ENCODE data around the gene ARMC2.
"Not testable (repeated sequence)": the region's sequence is repeated elsewhere in the genome, so short reads cannot be mapped to it uniquely, and the experiment has no call there.

The ARMC2 gene

DNA sequence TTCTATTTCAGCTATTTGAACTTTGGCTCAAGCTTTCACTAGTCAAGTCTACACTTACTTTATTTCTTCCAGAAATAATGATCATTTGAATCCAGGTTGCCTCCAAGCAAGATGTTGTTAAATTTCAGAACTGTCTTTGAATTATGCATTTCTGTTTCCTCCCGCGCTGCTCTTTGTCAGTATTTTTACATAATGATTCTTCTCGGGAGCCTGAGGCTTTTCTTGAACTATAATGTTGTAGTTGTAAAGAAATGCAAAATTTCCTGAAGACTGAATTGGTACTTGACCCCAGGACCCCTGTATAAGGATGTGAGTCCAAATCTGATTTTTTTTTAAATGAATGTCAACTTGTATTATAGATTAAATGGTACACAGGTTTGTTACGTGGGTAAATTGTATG is 80.4 kb downstream of the ARMC2 start:
- Histone ChIP-seq H3K9me2 (replicated peaks; ENCODE audit: control insufficient read depth, low read length) (no peaks in the 10 kb centered on the region), H3K36me3 (ENCODE audit: control insufficient read depth, low read length) (no peaks in the 10 kb centered on the region), H3K79me2 (ENCODE audit: control insufficient read depth, low read length) (no peaks in the 10 kb centered on the region), H4K20me1 (ENCODE audit: control insufficient read depth, insufficient read depth, low read depth, low read length) (no peaks in the 10 kb centered on the region), H3K9me3 (ENCODE audit: control insufficient read depth, insufficient read depth, low read length) (no peaks in the 10 kb centered on the region), H3K4me2 (ENCODE audit: low read length) (no peak overlapping the region), H3F3A (ENCODE audit: control insufficient read depth, insufficient read depth) (no peaks in the 10 kb centered on the region), H3K27me3 (ENCODE audit: control insufficient read depth, low read length) (peaks cover 4% of the 10 kb centered on the region; the same call in 1 of the 2 replicates), H3K27ac (ENCODE audit: low read depth, low read length) (no peak overlapping the region), H3K4me1 (ENCODE audit: control insufficient read depth, low read length) (no peaks in the 10 kb centered on the region), H3K4me3 (ENCODE audit: low read length) (no peak overlapping the region)
- TF ChIP-seq, protein P1, sequence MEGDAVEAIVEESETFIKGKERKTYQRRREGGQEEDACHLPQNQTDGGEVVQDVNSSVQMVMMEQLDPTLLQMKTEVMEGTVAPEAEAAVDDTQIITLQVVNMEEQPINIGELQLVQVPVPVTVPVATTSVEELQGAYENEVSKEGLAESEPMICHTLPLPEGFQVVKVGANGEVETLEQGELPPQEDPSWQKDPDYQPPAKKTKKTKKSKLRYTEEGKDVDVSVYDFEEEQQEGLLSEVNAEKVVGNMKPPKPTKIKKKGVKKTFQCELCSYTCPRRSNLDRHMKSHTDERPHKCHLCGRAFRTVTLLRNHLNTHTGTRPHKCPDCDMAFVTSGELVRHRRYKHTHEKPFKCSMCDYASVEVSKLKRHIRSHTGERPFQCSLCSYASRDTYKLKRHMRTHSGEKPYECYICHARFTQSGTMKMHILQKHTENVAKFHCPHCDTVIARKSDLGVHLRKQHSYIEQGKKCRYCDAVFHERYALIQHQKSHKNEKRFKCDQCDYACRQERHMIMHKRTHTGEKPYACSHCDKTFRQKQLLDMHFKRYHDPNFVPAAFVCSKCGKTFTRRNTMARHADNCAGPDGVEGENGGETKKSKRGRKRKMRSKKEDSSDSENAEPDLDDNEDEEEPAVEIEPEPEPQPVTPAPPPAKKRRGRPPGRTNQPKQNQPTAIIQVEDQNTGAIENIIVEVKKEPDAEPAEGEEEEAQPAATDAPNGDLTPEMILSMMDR (IDR thresholded peaks at IDR 0.05; ENCODE audit: low read depth, low read length, poor library complexity, severe bottlenecking): no peak
- TF ChIP-seq EZH2phosphoT487 (IDR thresholded peaks at IDR 0.05; ENCODE audit: borderline replicate concordance, low read length): no peak

DNA sequence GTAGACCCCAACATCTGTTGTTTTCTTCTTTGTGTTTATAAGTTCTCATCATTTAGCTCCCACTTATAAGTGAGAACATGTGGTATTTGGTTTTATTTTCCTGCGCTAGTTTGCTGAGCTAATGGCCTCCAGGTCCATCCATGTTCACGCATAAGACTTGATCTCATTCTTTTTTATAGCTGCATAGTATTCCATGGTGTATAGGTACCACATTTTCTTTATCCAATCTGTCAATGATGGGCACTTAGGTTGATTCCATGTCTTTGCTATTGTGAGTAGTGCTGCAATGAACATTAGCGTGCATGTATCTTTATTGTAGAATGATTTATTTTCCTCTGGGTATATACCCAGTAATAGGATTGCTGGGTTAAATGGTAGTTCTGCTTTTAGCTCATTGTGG is 82.9 kb downstream of the ARMC2 start:
- not testable (repeated sequence) for H3K9me2 ChIP-seq (replicated peaks; ENCODE audit: control insufficient read depth, low read length); H3K9me3 ChIP-seq (ENCODE audit: control insufficient read depth, insufficient read depth, low read length); H3K4me3 ChIP-seq (ENCODE audit: low read length); H3K27me3 ChIP-seq (ENCODE audit: control insufficient read depth, low read length); H4K20me1 ChIP-seq (ENCODE audit: control insufficient read depth, insufficient read depth, low read depth, low read length); H3K27ac ChIP-seq (ENCODE audit: low read depth, low read length); H3K4me1 ChIP-seq (ENCODE audit: control insufficient read depth, low read length); H3K36me3 ChIP-seq (ENCODE audit: control insufficient read depth, low read length); H3K4me2 ChIP-seq (ENCODE audit: low read length); H3F3A ChIP-seq (ENCODE audit: control insufficient read depth, insufficient read depth); H3K79me2 ChIP-seq (ENCODE audit: control insufficient read depth, low read length)

GRCh38 chr6:108937170-108937569 is 88.9 kb downstream of the ARMC2 start:
- Histone ChIP-seq H3K4me2 (ENCODE audit: low read length) (no peak overlapping the region), H3K9me2 (replicated peaks; ENCODE audit: control insufficient read depth, low read length) (no peaks in the 10 kb centered on the region), H3K9me3 (ENCODE audit: control insufficient read depth, insufficient read depth, low read length) (no peaks in the 10 kb centered on the region), H4K20me1 (ENCODE audit: control insufficient read depth, insufficient read depth, low read depth, low read length) (no peaks in the 10 kb centered on the region), H3K79me2 (ENCODE audit: control insufficient read depth, low read length) (no peaks in the 10 kb centered on the region), H3F3A (ENCODE audit: control insufficient read depth, insufficient read depth) (no peaks in the 10 kb centered on the region), H3K27me3 (ENCODE audit: control insufficient read depth, low read length) (peaks cover 2% of the 10 kb centered on the region; the same call in 1 of the 2 replicates), H3K4me3 (ENCODE audit: low read length) (no peak overlapping the region), H3K4me1 (ENCODE audit: control insufficient read depth, low read length) (no peaks in the 10 kb centered on the region), H3K27ac (ENCODE audit: low read depth, low read length) (no peak overlapping the region), H3K36me3 (ENCODE audit: control insufficient read depth, low read length) (no peaks in the 10 kb centered on the region)
- TF ChIP-seq, protein P1 (IDR thresholded peaks at IDR 0.05; ENCODE audit: low read depth, low read length, poor library complexity, severe bottlenecking): no peak
- TF ChIP-seq EZH2phosphoT487 (IDR thresholded peaks at IDR 0.05; ENCODE audit: borderline replicate concordance, low read length): no peak

DNA sequence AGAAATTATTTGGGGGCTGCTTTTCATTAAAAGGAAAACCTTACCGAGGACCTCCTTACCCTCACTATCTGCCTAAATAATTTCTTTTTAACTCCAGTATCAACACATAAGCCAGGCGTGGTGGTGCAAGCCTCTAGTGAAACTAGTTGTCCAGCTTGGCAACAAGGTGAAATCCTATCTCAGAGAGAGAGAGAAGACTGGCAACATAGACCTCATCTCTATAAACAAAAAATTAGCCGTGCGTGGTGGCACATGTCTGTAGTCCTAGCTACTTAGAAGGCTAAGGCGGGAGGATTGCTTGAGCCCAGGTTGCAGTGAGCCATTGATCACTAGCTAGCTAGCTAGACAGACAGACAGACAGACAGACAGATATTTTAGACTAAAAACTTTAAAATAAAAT is 92.5 kb downstream of the ARMC2 start:
- no peaks in the 10 kb centered on the region for H3K9me3 ChIP-seq (ENCODE audit: control insufficient read depth, insufficient read depth, low read length)
- no peak overlapping the region for H3K27ac ChIP-seq (ENCODE audit: low read depth, low read length)
- no peaks in the 10 kb centered on the region for H3K36me3 ChIP-seq (ENCODE audit: control insufficient read depth, low read length)
- TF ChIP-seq, protein P1 (IDR thresholded peaks at IDR 0.05; ENCODE audit: low read depth, low read length, poor library complexity, severe bottlenecking): no peak
- TF ChIP-seq EZH2phosphoT487 (IDR thresholded peaks at IDR 0.05; ENCODE audit: borderline replicate concordance, low read length): no peak
- H3F3A ChIP-seq (ENCODE audit: control insufficient read depth, insufficient read depth): no peaks in the 10 kb centered on the region
- H3K79me2 ChIP-seq (ENCODE audit: control insufficient read depth, low read length): no peaks in the 10 kb centered on the region
- H3K4me3 ChIP-seq (ENCODE audit: low read length): no peak overlapping the region
- H3K27me3 ChIP-seq (ENCODE audit: control insufficient read depth, low read length): peaks cover 2% of the 10 kb centered on the region; the same call in 1 of the 2 replicates
- H3K9me2 ChIP-seq (replicated peaks; ENCODE audit: control insufficient read depth, low read length): no peaks in the 10 kb centered on the region
- H3K4me1 ChIP-seq (ENCODE audit: control insufficient read depth, low read length): peaks cover 5% of the 10 kb centered on the region; the same call in 1 of the 2 replicates
- H4K20me1 ChIP-seq (ENCODE audit: control insufficient read depth, insufficient read depth, low read depth, low read length): no peaks in the 10 kb centered on the region
- no peak overlapping the region for H3K4me2 ChIP-seq (ENCODE audit: low read length)

Data from DOHH2 (cell line).